GM12878 (cell line): ENCODE measurements around the gene SPCS1. TPM values are rescaled to one million over a fixed set of nuclear protein-coding genes. Genes with fewer than 3 reads are reported as not detected.

ENCODE experiments used
- CBFB ChIP-seq: IDR thresholded peaks from 2 replicates; pipeline ENCODE4 v1.6.1; 2016; ENCODE audit warnings: antibody characterized with exemption, low read depth
- GATAD2B ChIP-seq: fragments of 450-650 bp; conservative IDR thresholded peaks from 2 replicates; pipeline ENCODE4 v1.6.1; 2017; ENCODE audit warnings: low read depth, mild to moderate bottlenecking, moderate library complexity
- HCFC1 ChIP-seq: fragments of 150-350 bp; IDR thresholded peaks from 2 replicates; pipeline ENCODE4 v1.6.1; 2014; ENCODE audit warnings: low read length
- KAT2A ChIP-seq: conservative IDR thresholded peaks from 2 replicates; pipeline ENCODE4 v1.6.1; 2011; ENCODE audit warnings: low read depth, low read length; ENCODE audit not compliant: control insufficient read depth
- MYB ChIP-seq: fragments of 150-350 bp; IDR thresholded peaks from 2 replicates; pipeline ENCODE4 v1.6.1; 2014; ENCODE audit warnings: mild to moderate bottlenecking, low read depth, low read length, borderline replicate concordance
- NBN ChIP-seq: fragments of 450-650 bp; IDR thresholded peaks from 2 replicates; pipeline ENCODE4 v1.6.1; 2016
- RB1 ChIP-seq: fragments of 450-650 bp; formaldehyde crosslinking; IDR thresholded peaks from 2 replicates; pipeline ENCODE4 v1.6.1; 2017; ENCODE audit warnings: mild to moderate bottlenecking, borderline replicate concordance
- SIX5 ChIP-seq: IDR thresholded peaks from 2 replicates; pipeline ENCODE4 v1.6.1; 2011; ENCODE audit warnings: mild to moderate bottlenecking, low read depth, low read length, moderate library complexity; ENCODE audit not compliant: severe bottlenecking
- TCF7 ChIP-seq: IDR thresholded peaks from 2 replicates; pipeline ENCODE4 v1.6.1; 2014; ENCODE audit warnings: antibody characterized with exemption, borderline replicate concordance
- ZNF24 ChIP-seq: fragments of 450-650 bp; IDR thresholded peaks from 2 replicates; pipeline ENCODE4 v1.6.1; 2017; ENCODE audit warnings: antibody characterized with exemption, mild to moderate bottlenecking
- polyA plus RNA-seq, 11 experiments: library from polyadenylated mRNA; depleted of rRNA in 4 of 11; unstranded in 6 of 11; stranded (reverse) in 5 of 11; fragments of >200 nt; fragmentation: Nextera tagmentation in 4 of 11; fragmentation: Illumina TruSeq in 1 of 11; extraction: Ambion mirVana in 4 of 11; extraction: Trizol in 1 of 11; gene quantifications; 1 replicate in 1 of 11; 2 replicates in 10 of 11; pipeline versions ENCODE4 v1.2.1 to v1.2.3, GENCODE V29; 2011 to 2016; ENCODE audit warnings: inconsistent platforms in 2 of 11, missing spikeins in 2 of 11, low read depth in 1 of 11
- total RNA-seq, 4 experiments: library from RNA; depleted of rRNA in 3 of 4; stranded (reverse); fragments of >200 nt in 3 of 4; fragmentation: Illumina TruSeq in 1 of 4; extraction: Trizol in 1 of 4; gene quantifications; 2 replicates each; pipeline versions ENCODE4 v1.2.1 to v1.2.3, GENCODE V29; 2013 to 2021
- TF ChIP-seq, protein P1 (sequence below): IDR thresholded peaks from 2 replicates; pipeline ENCODE4 v1.6.1; 2011; ENCODE audit warnings: low read depth, low read length, improper control_type of control experiment, borderline replicate concordance
- TF ChIP-seq, protein P2 (sequence below): fragments of 450-650 bp; formaldehyde crosslinking; IDR thresholded peaks from 2 replicates; pipeline ENCODE4 v1.4.0; 2022; ENCODE audit warnings: mild to moderate bottlenecking, moderate library complexity
- TF ChIP-seq, protein P3 (sequence below): IDR thresholded peaks from 2 replicates; pipeline ENCODE4 v1.6.1; 2012; ENCODE audit warnings: improper control_type of control experiment, low read depth, low read length; ENCODE audit not compliant: insufficient replicate concordance
- TF ChIP-seq, protein P4 (sequence below): fragments of 450-650 bp; IDR thresholded peaks from 2 replicates; pipeline ENCODE4 v1.6.1; 2017; ENCODE audit warnings: antibody characterized with exemption, mild to moderate bottlenecking, moderate library complexity

SPCS1 gene
- total and polyA plus RNA-seq, 10 of the 15 experiments (the other 5 are each of a cell fraction or from before 2014, with no cell fraction given): 107 to 994 (median 233) TPM

DNA sequence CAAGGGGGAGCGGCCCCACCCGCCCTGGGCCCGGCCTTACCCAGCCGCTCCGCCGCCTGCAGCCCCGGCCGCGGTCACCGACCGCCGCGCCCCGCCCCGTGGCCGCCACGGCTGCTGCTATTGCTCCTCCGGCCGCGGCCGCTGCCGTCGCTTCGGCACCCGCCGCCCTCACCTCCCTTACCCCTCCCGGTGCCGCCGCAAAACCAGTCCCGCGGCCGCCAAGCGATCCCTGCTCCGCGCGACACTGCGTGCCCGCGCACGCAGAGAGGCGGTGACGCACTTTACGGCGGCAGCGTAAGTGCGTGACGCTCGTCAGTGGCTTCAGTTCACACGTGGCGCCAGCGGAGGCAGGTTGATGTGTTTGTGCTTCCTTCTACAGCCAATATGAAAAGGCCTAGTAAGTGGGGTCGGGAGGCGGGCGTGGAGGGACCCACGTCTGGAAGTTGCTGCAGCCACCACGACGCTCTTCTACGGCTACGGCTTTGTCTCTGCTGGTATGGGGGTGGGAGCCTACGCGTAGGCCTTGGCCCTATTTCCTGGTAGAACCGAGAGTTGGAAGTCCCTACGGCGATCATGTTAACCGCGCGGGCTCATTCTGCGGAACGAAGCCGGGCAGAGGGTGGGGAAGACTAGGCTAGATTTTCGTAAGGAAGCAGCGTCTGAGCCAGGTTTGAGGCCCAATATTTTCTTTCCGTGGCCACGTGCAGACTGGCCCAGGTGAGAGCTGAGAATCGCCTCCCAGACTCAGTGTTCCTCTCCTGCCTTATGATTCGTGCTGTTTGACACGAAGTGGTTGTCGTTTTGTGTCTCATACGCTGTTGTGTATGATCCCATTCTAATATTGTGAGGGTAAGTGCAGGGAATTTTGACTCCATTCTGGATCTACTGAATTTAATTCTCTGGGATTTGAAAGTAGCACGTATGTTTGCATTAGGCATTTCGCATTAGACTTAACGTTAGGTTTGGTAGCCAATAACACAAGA lies 19.9 kb upstream of the SPCS1 start, which contains the start of the genes GNL3 and PBRM1 (continued):
- TF ChIP-seq, protein P1, sequence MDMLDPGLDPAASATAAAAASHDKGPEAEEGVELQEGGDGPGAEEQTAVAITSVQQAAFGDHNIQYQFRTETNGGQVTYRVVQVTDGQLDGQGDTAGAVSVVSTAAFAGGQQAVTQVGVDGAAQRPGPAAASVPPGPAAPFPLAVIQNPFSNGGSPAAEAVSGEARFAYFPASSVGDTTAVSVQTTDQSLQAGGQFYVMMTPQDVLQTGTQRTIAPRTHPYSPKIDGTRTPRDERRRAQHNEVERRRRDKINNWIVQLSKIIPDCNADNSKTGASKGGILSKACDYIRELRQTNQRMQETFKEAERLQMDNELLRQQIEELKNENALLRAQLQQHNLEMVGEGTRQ: peak; percentile 30; the same call in 1 of the 2 replicates
- TF ChIP-seq SIX5 (peak; percentile 46), CBFB (peak; percentile 85), GATAD2B (peak; percentile 82), KAT2A (no peak), HCFC1 (peak; percentile 75), TCF7 (no peak), ZNF24 (no peak), MYB (peak; percentile 33; the same call in 1 of the 2 replicates), NBN (peak; percentile 84), RB1 (0 out of 2 replicates have a peak, but pooled peaks have one; percentile 31)
- TF ChIP-seq, protein P2, sequence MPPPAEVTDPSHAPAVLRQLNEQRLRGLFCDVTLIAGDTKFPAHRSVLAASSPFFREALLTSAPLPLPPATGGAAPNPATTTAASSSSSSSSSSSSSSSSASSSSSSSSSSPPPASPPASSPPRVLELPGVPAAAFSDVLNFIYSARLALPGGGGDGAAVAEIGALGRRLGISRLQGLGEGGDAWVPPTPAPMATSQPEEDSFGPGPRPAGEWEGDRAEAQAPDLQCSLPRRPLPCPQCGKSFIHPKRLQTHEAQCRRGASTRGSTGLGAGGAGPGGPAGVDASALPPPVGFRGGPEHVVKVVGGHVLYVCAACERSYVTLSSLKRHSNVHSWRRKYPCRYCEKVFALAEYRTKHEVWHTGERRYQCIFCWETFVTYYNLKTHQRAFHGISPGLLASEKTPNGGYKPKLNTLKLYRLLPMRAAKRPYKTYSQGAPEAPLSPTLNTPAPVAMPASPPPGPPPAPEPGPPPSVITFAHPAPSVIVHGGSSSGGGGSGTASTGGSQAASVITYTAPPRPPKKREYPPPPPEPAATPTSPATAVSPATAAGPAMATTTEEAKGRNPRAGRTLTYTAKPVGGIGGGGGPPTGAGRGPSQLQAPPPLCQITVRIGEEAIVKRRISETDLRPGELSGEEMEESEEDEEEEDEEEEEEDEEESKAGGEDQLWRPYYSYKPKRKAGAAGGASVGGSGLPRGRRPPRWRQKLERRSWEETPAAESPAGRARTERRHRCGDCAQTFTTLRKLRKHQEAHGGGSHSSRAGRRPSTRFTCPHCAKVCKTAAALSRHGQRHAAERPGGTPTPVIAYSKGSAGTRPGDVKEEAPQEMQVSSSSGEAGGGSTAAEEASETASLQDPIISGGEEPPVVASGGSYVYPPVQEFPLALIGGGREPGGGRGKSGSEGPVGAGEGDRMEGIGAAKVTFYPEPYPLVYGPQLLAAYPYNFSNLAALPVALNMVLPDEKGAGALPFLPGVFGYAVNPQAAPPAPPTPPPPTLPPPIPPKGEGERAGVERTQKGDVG (CRISPR knock-in tag): no peak
- TF ChIP-seq, protein P3, sequence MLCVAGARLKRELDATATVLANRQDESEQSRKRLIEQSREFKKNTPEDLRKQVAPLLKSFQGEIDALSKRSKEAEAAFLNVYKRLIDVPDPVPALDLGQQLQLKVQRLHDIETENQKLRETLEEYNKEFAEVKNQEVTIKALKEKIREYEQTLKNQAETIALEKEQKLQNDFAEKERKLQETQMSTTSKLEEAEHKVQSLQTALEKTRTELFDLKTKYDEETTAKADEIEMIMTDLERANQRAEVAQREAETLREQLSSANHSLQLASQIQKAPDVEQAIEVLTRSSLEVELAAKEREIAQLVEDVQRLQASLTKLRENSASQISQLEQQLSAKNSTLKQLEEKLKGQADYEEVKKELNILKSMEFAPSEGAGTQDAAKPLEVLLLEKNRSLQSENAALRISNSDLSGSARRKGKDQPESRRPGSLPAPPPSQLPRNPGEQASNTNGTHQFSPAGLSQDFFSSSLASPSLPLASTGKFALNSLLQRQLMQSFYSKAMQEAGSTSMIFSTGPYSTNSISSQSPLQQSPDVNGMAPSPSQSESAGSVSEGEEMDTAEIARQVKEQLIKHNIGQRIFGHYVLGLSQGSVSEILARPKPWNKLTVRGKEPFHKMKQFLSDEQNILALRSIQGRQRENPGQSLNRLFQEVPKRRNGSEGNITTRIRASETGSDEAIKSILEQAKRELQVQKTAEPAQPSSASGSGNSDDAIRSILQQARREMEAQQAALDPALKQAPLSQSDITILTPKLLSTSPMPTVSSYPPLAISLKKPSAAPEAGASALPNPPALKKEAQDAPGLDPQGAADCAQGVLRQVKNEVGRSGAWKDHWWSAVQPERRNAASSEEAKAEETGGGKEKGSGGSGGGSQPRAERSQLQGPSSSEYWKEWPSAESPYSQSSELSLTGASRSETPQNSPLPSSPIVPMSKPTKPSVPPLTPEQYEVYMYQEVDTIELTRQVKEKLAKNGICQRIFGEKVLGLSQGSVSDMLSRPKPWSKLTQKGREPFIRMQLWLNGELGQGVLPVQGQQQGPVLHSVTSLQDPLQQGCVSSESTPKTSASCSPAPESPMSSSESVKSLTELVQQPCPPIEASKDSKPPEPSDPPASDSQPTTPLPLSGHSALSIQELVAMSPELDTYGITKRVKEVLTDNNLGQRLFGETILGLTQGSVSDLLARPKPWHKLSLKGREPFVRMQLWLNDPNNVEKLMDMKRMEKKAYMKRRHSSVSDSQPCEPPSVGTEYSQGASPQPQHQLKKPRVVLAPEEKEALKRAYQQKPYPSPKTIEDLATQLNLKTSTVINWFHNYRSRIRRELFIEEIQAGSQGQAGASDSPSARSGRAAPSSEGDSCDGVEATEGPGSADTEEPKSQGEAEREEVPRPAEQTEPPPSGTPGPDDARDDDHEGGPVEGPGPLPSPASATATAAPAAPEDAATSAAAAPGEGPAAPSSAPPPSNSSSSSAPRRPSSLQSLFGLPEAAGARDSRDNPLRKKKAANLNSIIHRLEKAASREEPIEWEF: no peak
- TF ChIP-seq, protein P4, sequence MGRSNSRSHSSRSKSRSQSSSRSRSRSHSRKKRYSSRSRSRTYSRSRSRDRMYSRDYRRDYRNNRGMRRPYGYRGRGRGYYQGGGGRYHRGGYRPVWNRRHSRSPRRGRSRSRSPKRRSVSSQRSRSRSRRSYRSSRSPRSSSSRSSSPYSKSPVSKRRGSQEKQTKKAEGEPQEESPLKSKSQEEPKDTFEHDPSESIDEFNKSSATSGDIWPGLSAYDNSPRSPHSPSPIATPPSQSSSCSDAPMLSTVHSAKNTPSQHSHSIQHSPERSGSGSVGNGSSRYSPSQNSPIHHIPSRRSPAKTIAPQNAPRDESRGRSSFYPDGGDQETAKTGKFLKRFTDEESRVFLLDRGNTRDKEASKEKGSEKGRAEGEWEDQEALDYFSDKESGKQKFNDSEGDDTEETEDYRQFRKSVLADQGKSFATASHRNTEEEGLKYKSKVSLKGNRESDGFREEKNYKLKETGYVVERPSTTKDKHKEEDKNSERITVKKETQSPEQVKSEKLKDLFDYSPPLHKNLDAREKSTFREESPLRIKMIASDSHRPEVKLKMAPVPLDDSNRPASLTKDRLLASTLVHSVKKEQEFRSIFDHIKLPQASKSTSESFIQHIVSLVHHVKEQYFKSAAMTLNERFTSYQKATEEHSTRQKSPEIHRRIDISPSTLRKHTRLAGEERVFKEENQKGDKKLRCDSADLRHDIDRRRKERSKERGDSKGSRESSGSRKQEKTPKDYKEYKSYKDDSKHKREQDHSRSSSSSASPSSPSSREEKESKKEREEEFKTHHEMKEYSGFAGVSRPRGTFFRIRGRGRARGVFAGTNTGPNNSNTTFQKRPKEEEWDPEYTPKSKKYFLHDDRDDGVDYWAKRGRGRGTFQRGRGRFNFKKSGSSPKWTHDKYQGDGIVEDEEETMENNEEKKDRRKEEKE: no peak
